Left kidney (tissue), 2 donors: Measurements from ENCODE around the gene SYNM. TPM values are rescaled to one million over a fixed set of nuclear protein-coding genes. Genes with fewer than 3 reads are reported as not detected.

Experiments used
- DNase-seq: peaks from one replicate; pipeline ENCODE4 v3.0.0-alpha.2; 2013
- polyA plus RNA-seq: library from polyadenylated mRNA; unstranded; fragments of 120-200 nt; gene quantifications from one replicate; pipeline ENCODE4 v1.2.1, GENCODE V29; 2013; ENCODE audit not compliant: insufficient read length

SYNM gene
- polyA plus RNA-seq, 1 donor = 1.9 TPM

- DNase-seq = no peak
These were observed 34.4 kb downstream of the SYNM start for GRCh38 chr15:99139276-99139675.

- no peak for DNase-seq
These were observed 35.7 kb downstream of the SYNM start for GRCh38 chr15:99140590-99140989.

GRCh38 chr15:99141943-99142342 lies 37.1 kb downstream of the SYNM start:
- DNase-seq = no peak

- DNase-seq = no peak
These were observed 37.7 kb downstream of the SYNM start for GRCh38 chr15:99142562-99142961.

GRCh38 chr15:99143242-99143641 lies 38.4 kb downstream of the SYNM start:
- DNase-seq = no peak

GRCh38 chr15:99143655-99144610 lies 39.1 kb downstream of the SYNM start:
- no peak for DNase-seq

- no peak for DNase-seq
These were observed 40.1 kb downstream of the SYNM start for GRCh38 chr15:99145005-99145404.

GRCh38 chr15:99145778-99146177 lies 40.9 kb downstream of the SYNM start:
- DNase-seq = no peak

- DNase-seq = no peak
These were observed 41.8 kb downstream of the SYNM start for GRCh38 chr15:99146661-99147060.

GRCh38 chr15:99148851-99149276 lies 44.0 kb downstream of the SYNM start:
- DNase-seq = no peak

- no peak for DNase-seq
These were observed 44.5 kb downstream of the SYNM start for GRCh38 chr15:99149366-99149765.

GRCh38 chr15:99151156-99151555 lies 46.3 kb downstream of the SYNM start:
- DNase-seq = no peak

- DNase-seq = no peak
These were observed 48.2 kb downstream of the SYNM start for GRCh38 chr15:99153026-99153535.

GRCh38 chr15:99154271-99154670 lies 49.4 kb downstream of the SYNM start:
- no peak for DNase-seq

- no peak for DNase-seq
These were observed 51.1 kb downstream of the SYNM start for GRCh38 chr15:99155961-99156443.

GRCh38 chr15:99157456-99157855 lies 52.6 kb downstream of the SYNM start:
- DNase-seq = no peak

GRCh38 chr15:99158626-99159412 lies 53.9 kb downstream of the SYNM start:
- DNase-seq = no peak

- DNase-seq = no peak
These were observed 58.6 kb downstream of the SYNM start for GRCh38 chr15:99163271-99164062.

- no peak for DNase-seq
These were observed 59.2 kb downstream of the SYNM start for GRCh38 chr15:99164119-99164518.

GRCh38 chr15:99165020-99165790 lies 60.3 kb downstream of the SYNM start:
- DNase-seq = no peak
